Right cardiac atrium (tissue), 5 donors: ENCODE data around the gene MARK3. TPM values are rescaled to one million over a fixed set of nuclear protein-coding genes. Genes with fewer than 3 reads are reported as not detected.

Experiments
- ATAC-seq, 2 donors: fragments of 200-7000 bp; cut with Tn5 transposase; one replicate each; pipeline versions ENCODE4 v1.8.0 to v1.9.1; 2020; ENCODE audit warnings: moderate library complexity in 2 of 2, mild to moderate bottlenecking in 1 of 2
- DNase-seq, 3 donors: peaks; one replicate each; pipeline ENCODE4 v3.0.0-alpha.2; 2020
- H3K27ac ChIP-seq: one replicate; pipeline ENCODE4 v1.5.1; 2013; ENCODE audit warnings: mild to moderate bottlenecking, low read length, control low read depth, moderate library complexity
- H3K27me3 ChIP-seq: one replicate; pipeline ENCODE4 v1.6.1; 2013; ENCODE audit not compliant: control insufficient read depth, insufficient read depth
- H3K4me1 ChIP-seq: one replicate; pipeline ENCODE4 v1.6.1; 2013; ENCODE audit warnings: low read length; ENCODE audit not compliant: control insufficient read depth, insufficient read depth
- H3K4me3 ChIP-seq: one replicate; pipeline ENCODE4 v1.5.1; 2013; ENCODE audit warnings: low read length, control low read depth
- H3K9me3 ChIP-seq: one replicate; pipeline ENCODE4 v1.6.1; 2013; ENCODE audit warnings: low read length; ENCODE audit not compliant: control insufficient read depth
- whole genome bisulfite sequencing: extraction: QIAGEN DNeasy Blood & Tissue Kit; methylation state at CpG from one replicate; pipeline ENCODE4 v1.1.7; 2013; 5-methylcytosine and 5-hydroxymethylcytosine counted together
- intact Hi-C, 4 donors: fragments of 100-400 bp; cut with DNase I; formaldehyde crosslinking; loops; one replicate each; pipeline versions ENCODE4 v1.11.0 to v1.14.0; 2022 to 2023
- polyA plus RNA-seq: library from polyadenylated mRNA; stranded (reverse); fragments of 200-250 nt; gene quantifications from one replicate; pipeline ENCODE4 v1.2.3, GENCODE V29; 2013
- total RNA-seq, 4 donors: library from RNA; stranded (reverse); fragmentation: NEBNext Ultra II Directional; extraction: Animal tissue kit (Norgen Biotek cat#: 25700); gene quantifications; one replicate each; pipeline ENCODE4 v1.2.1, GENCODE V29; 2021
- donor health status: healthy with polysubstance abuse.
- donor health status: DM: no; HTN: yes; CAD: no.
- donor health status: DM: no; HTN: no; CAD: no.
- donor health status: DM: no; HTN: yes; CAD: no; lungs with severe emphysema.
- donor health status: DM: yes; HTN: yes; CAD: no.

The MARK3 gene
- total and polyA plus RNA-seq, 5 donors: 79.4 to 105 (median 92.9) TPM

GRCh38 chr14:103548463-103549351 is 163.5 kb downstream of the MARK3 start:
- peak; percentile 21 to 66 (median 58) for DNase-seq
- intact Hi-C loops: loop anchor here in 3 of 4 donors (5.0 kb wide), 1 partner anchor 46 kb away; no protein-coding TSS in a partner anchor
- H3K4me3 ChIP-seq: no peak overlapping the region
- H3K27me3 ChIP-seq: no peaks in the 10 kb centered on the region
- no peak overlapping the region for H3K27ac ChIP-seq
- H3K9me3 ChIP-seq: no peaks in the 10 kb centered on the region
- 90% methylated on average over 27 of the region's 27 CpGs for WGBS
- peaks cover 8% of the 10 kb centered on the region for H3K4me1 ChIP-seq
- ATAC-seq: no peak

- Histone ChIP-seq H3K4me1 (peaks cover 8% of the 10 kb centered on the region), H3K27me3 (no peaks in the 10 kb centered on the region), H3K9me3 (no peaks in the 10 kb centered on the region), H3K27ac (peak overlapping the region; percentile 43), H3K4me3 (no peak overlapping the region)
- ATAC-seq (peak; percentile 0 to 4), DNase-seq (peak in 2 of 3 donors; percentile 76 to 87)
- WGBS: 77% methylated on average over 30 of the region's 30 CpGs
- intact Hi-C loops: loop anchor here (5.0 kb wide), 2 partner anchors 32 to 47 kb away; no protein-coding TSS in a partner anchor
These were observed 164.4 kb downstream of the MARK3 start for GRCh38 chr14:103549361-103550311.

GRCh38 chr14:103550451-103551337 is 165.5 kb downstream of the MARK3 start:
- H3K4me1 ChIP-seq: peaks cover 8% of the 10 kb centered on the region
- peak overlapping the region; percentile 97 for H3K27ac ChIP-seq
- H3K9me3 ChIP-seq: no peaks in the 10 kb centered on the region
- WGBS: 57% methylated on average over 22 of the region's 22 CpGs
- H3K27me3 ChIP-seq: no peaks in the 10 kb centered on the region
- intact Hi-C loops: loop anchor here in 1 of 4 donors (5.0 kb wide), 1 partner anchor 33 kb away; no protein-coding TSS in a partner anchor
- ATAC-seq: peak; percentile 18 to 39
- H3K4me3 ChIP-seq: no peak overlapping the region
- peak; percentile 38 to 88 (median 82) for DNase-seq

- Histone ChIP-seq H3K9me3 (no peaks in the 10 kb centered on the region), H3K4me3 (no peak overlapping the region), H3K27me3 (no peaks in the 10 kb centered on the region), H3K4me1 (peaks cover 10% of the 10 kb centered on the region), H3K27ac (peak overlapping the region; percentile 97)
- intact Hi-C loops: loop anchor here in 1 of 4 donors (5.0 kb wide), 1 partner anchor 34 kb away; no protein-coding TSS in a partner anchor
- DNase-seq: peak; percentile 90 to 94 (median 92)
- 40% methylated on average over 17 of the region's 17 CpGs for WGBS
- peak; percentile 70 to 78 for ATAC-seq
These were observed 166.1 kb downstream of the MARK3 start for GRCh38 chr14:103551338-103551762.

- Histone ChIP-seq H3K4me3 (no peak overlapping the region), H3K9me3 (no peaks in the 10 kb centered on the region), H3K27ac (peak overlapping the region; percentile 97), H3K4me1 (peaks cover 12% of the 10 kb centered on the region), H3K27me3 (no peaks in the 10 kb centered on the region)
- 42% methylated on average over 18 of the region's 18 CpGs for WGBS
- intact Hi-C loops: loop anchor here in 1 of 4 donors (5.0 kb wide), 1 partner anchor 35 kb away; no protein-coding TSS in a partner anchor
- ATAC-seq: peak; percentile 61 to 68
- peak; percentile 81 to 94 (median 91) for DNase-seq
These were observed 167.0 kb downstream of the MARK3 start for GRCh38 chr14:103552011-103552845.

GRCh38 chr14:103552846-103553210 is 167.6 kb downstream of the MARK3 start:
- peaks cover 13% of the 10 kb centered on the region for H3K4me1 ChIP-seq
- intact Hi-C loops: loop anchor here in 1 of 4 donors (5.0 kb wide), 1 partner anchor 36 kb away; no protein-coding TSS in a partner anchor
- peak overlapping the region; percentile 97 for H3K27ac ChIP-seq
- no peak overlapping the region for H3K4me3 ChIP-seq
- no peak for ATAC-seq
- DNase-seq: peak in 1 of 3 donors; percentile 53
- WGBS: 88% methylated on average over 11 of the region's 11 CpGs
- no peaks in the 10 kb centered on the region for H3K9me3 ChIP-seq
- H3K27me3 ChIP-seq: no peaks in the 10 kb centered on the region

Other genes with a start within 250 kb of the MARK3 start
- gene EIF5, start 51.2 kb upstream of the MARK3 start, total RNA-seq: 100 to 1,000 TPM; 224 to 275 (median 253) TPM
- 77.4 TPM for gene EIF5, start 51.2 kb upstream of the MARK3 start, polyA plus RNA-seq
- gene CKB, start 137.4 kb downstream of the MARK3 start, total RNA-seq: 100 to 1,000 TPM; 478 to 697 (median 542) TPM
- gene CKB, start 137.4 kb downstream of the MARK3 start, polyA plus RNA-seq: 843 TPM
- gene TRMT61A, start 143.8 kb downstream of the MARK3 start, total RNA-seq: 1 to 10 TPM; 4.8 to 6.9 (median 6.5) TPM
- 6.2 TPM for gene TRMT61A, start 143.8 kb downstream of the MARK3 start, polyA plus RNA-seq
- gene BAG5, start 177.2 kb downstream of the MARK3 start, total RNA-seq: 10 to 100 TPM; 18.9 to 23.6 (median 19.5) TPM
- gene BAG5, start 177.2 kb downstream of the MARK3 start, polyA plus RNA-seq: 7.7 TPM
- 10 to 100 TPM; 33.8 to 43.5 (median 41.7) TPM for gene COA8, start 177.5 kb downstream of the MARK3 start, total RNA-seq
- gene COA8, start 177.5 kb downstream of the MARK3 start, polyA plus RNA-seq: 60.8 TPM
- 100 to 1,000 TPM; 110 to 137 (median 129) TPM for gene KLC1, start 243.8 kb downstream of the MARK3 start, total RNA-seq
- gene KLC1, start 243.8 kb downstream of the MARK3 start, polyA plus RNA-seq: 112 TPM